Astrocyte of the cerebellum (primary cell): Measurements from ENCODE around the gene RAB11FIP3.

Experiments
- DNase-seq: peaks from one replicate; pipeline ENCODE4 v3.0.0-alpha.2; 2011; ENCODE audit warnings: low read depth
- H3K4me3 ChIP-seq: 2 replicates; pipeline ENCODE4 v1.5.1; 2011; ENCODE audit warnings: mild to moderate bottlenecking, low read depth, low read length, moderate library complexity
- CTCF ChIP-seq: IDR thresholded peaks from 2 replicates; pipeline ENCODE4 v1.5.1; 2012; ENCODE audit warnings: low read length, low read depth, moderate library complexity, mild to moderate bottlenecking; ENCODE audit errors: missing control alignments
- in situ Hi-C: cut with HindIII; loops from 2 replicates; pipeline ENCODE4 v1.10.0; 2017; ENCODE audit warnings: low sequenced_read_pairs

Gene RAB11FIP3

GRCh38 chr16:523097-523741 lies 97.8 kb downstream of the RAB11FIP3 start:
- no peak for DNase-seq
- in situ Hi-C loops = no loop called here
- no peak overlapping the region for H3K4me3 ChIP-seq
- TF ChIP-seq CTCF = no peak

GRCh38 chr16:524274-525040 lies 99.0 kb downstream of the RAB11FIP3 start:
- TF ChIP-seq CTCF = no peak
- no peak overlapping the region for H3K4me3 ChIP-seq
- no peak for DNase-seq
- in situ Hi-C loops = no loop called here

GRCh38 chr16:525123-525519 lies 99.7 kb downstream of the RAB11FIP3 start:
- H3K4me3 ChIP-seq = no peak overlapping the region
- TF ChIP-seq CTCF = no peak
- no peak for DNase-seq
- in situ Hi-C loops = no loop called here

GRCh38 chr16:525520-526180 lies 100.2 kb downstream of the RAB11FIP3 start:
- H3K4me3 ChIP-seq = peak overlapping the region; percentile 65

GRCh38 chr16:526181-527014 lies 100.9 kb downstream of the RAB11FIP3 start:
- peak; percentile 12 for DNase-seq

More at GRCh38 chr16:525520-526180, 100.2 kb downstream of the RAB11FIP3 start:
- TF ChIP-seq CTCF = no peak
- in situ Hi-C loops = no loop called here
- DNase-seq = peak; percentile 54

More at GRCh38 chr16:526181-527014, 100.9 kb downstream of the RAB11FIP3 start:
- H3K4me3 ChIP-seq = peak overlapping the region; percentile 65
- TF ChIP-seq CTCF = no peak
- in situ Hi-C loops = no loop called here
